GM18951 (cell line): Measurements from ENCODE around the gene SLC13A1.

ENCODE experiments used
- POLR2A ChIP-seq: IDR thresholded peaks from 4 replicates; pipeline ENCODE4 v1.6.1; 2011; ENCODE audit warnings: mild to moderate bottlenecking; ENCODE audit not compliant: insufficient read length, insufficient read depth; ENCODE audit errors: extremely low read depth
- in situ Hi-C: fragments of 300-500 bp; cut with MboI; formaldehyde crosslinking; loops from one replicate; pipeline ENCODE4 v1.12.0; 2022; ENCODE audit warnings: low sequenced_read_pairs, mixed read lengths, inconsistent platforms; ENCODE audit not compliant: unreplicated experiment

SLC13A1 gene

GRCh38 chr7:123183431-123183830 is 16.3 kb downstream of the SLC13A1 start:
- TF ChIP-seq POLR2A = no peak
- in situ Hi-C loops = no loop called here

DNA sequence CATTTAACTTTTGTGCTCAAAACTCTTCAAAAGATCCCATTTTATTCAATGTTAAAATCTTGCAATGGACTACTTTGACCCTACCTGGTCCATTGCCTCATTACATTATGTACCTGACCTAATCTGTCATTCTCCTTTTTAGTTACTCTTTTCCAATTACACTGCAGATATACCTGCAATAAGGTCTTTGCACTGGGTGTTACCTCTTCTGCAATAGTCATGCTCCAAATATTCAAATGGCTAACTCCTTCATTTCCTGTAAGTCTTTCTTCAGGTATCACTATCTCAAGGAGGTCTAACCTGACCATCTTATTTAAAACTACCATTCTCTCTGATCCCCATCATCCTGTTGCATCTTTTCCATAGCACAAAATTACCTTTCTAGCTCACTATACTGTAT is 22.3 kb downstream of the SLC13A1 start:
- TF ChIP-seq POLR2A = no peak
- in situ Hi-C loops = no loop called here

GRCh38 chr7:123170333-123171246 is 29.2 kb downstream of the SLC13A1 start:
- in situ Hi-C loops = no loop called here
- TF ChIP-seq POLR2A = no peak

- no peak for TF ChIP-seq POLR2A
- in situ Hi-C loops = no loop called here
Observed at GRCh38 chr7:123169065-123169464, 30.7 kb downstream of the SLC13A1 start.

DNA sequence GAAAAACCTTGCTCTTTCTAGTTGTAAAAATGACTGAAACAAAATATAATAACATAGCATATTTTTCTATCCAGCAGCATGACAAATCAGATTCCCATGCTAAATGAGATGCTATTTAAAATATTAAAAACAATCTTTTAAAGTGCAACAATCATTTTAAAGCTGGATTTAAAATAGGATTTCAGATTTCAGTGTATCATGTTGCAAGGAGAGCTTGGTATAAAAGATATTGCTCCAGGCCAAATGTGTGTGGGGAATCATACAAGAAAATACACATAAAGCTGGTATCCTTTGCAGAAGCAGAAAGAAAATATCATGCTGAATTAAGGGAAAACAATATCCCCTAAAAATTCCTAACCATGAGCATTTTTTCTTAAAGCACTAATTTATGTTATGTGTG is 42.2 kb downstream of the SLC13A1 start:
- no peak for TF ChIP-seq POLR2A
- in situ Hi-C loops = no loop called here

GRCh38 chr7:123155571-123155970 is 44.2 kb downstream of the SLC13A1 start:
- TF ChIP-seq POLR2A = no peak
- in situ Hi-C loops = no loop called here

GRCh38 chr7:123154231-123154860 is 45.4 kb downstream of the SLC13A1 start:
- in situ Hi-C loops = no loop called here
- TF ChIP-seq POLR2A = no peak

DNA sequence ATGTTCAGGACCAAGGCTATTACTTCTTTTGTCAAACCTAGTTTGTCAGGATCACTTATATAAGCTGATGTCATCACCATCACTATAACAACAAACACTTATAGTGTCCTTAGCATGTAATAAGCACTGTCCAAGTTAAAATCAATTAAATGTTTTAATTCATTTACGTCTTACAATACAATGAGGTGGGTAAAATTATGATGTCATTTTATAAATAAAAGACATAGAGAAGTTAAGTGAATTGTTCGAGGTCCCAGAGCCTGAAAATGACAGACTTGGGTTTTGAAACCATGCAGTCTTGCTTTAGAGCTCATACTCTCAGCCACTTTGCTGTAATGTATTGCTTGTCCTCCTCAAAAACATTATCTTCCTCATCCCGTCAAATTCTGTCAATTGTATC is 48.3 kb downstream of the SLC13A1 start:
- TF ChIP-seq POLR2A = no peak
- in situ Hi-C loops = no loop called here

- no peak for TF ChIP-seq POLR2A
Observed at GRCh38 chr7:123148813-123149212, 51.0 kb downstream of the SLC13A1 start.

DNA sequence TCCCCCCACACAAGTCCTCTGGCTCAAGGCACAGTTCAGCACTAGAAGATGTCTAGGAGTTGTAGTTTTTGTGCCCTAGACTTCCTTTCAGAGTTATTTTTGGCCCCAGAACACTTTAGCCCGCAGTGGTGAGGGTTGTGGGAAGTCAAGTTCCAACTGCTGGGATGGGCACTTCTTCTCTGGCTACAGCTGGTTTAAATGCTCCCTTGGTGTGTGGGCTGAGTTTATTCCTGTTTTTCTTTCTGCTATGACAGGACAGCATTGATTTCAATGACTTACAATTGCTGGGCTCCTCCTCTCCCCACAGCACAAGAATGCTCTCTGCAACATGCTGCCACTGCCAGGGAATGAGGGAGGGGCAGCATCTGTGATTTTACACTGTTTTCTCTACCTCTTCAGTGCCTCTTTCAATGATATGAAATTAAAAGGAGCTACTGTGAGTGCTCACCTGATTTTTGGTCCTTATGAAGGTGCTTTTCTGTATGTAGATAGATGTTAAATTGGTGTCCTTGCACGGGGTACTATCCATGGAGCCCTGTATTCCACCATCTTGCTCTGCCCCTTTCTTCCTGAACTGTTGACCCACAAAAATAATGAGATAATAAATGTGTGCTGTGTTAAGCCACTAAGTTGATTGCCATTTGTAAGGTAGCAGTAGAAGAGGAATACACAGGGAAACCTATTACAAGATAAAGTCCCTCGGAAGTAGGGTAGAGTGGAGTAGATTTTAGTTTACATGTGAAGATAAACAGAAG is 56.3 kb downstream of the SLC13A1 start:
- no peak for TF ChIP-seq POLR2A
- in situ Hi-C loops = no loop called here

More at GRCh38 chr7:123148813-123149212, 51.0 kb downstream of the SLC13A1 start:
- in situ Hi-C loops = no loop called here

- in situ Hi-C loops = no loop called here
- no peak for TF ChIP-seq POLR2A
Observed at GRCh38 chr7:123140561-123140960, 59.2 kb downstream of the SLC13A1 start.

- TF ChIP-seq POLR2A = no peak
- in situ Hi-C loops = no loop called here
Observed at GRCh38 chr7:123135960-123136359, 63.8 kb downstream of the SLC13A1 start.

DNA sequence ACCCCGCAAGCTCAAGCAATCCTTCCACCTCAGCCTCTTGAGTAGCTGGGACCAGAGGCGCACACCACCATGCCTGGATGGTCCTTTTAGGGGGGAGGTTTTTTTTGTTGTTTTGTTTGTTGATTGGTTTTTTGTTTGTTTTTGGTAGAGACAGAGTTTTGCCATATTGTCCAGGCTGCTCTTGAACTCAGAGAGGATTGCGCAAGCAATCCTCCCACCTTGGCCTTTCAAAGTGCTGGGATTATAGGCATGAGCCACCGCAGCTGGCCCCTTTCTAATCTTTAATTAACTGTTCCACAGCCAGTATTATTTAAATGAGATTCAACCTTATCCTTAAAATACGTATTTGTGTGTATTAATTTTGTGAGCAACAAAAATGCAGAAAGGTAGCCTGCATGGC is 65.8 kb downstream of the SLC13A1 start:
- TF ChIP-seq POLR2A = no peak
- in situ Hi-C loops = no loop called here
